HK-2 (cell line): ENCODE results near the gene ABCA8.

Experiments
- DNase-seq: peaks from one replicate; pipeline ENCODE4 v3.0.0-alpha.2; 2018; ENCODE audit not compliant: unreplicated experiment

The ABCA8 gene

DNA sequence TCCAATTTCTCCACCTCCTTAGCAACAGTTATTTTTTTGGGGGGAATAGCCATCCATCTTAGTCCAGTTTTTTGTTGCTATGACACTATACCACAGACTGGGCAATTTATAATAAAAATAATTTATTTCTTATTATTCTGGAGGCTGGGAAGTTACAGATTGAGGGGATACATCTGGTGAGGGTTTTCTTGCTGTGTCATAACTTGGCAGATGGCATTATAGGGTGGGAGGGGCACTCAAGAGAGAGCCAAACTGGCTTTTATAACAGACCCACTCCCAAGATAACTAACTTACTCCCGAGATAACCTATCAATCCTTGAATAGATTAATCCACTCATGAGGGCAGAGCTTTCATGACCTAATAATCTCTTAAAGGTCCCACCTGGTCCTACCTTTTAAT lies 84.2 kb downstream of the ABCA8 start:
- DNase-seq, result no peak

DNA sequence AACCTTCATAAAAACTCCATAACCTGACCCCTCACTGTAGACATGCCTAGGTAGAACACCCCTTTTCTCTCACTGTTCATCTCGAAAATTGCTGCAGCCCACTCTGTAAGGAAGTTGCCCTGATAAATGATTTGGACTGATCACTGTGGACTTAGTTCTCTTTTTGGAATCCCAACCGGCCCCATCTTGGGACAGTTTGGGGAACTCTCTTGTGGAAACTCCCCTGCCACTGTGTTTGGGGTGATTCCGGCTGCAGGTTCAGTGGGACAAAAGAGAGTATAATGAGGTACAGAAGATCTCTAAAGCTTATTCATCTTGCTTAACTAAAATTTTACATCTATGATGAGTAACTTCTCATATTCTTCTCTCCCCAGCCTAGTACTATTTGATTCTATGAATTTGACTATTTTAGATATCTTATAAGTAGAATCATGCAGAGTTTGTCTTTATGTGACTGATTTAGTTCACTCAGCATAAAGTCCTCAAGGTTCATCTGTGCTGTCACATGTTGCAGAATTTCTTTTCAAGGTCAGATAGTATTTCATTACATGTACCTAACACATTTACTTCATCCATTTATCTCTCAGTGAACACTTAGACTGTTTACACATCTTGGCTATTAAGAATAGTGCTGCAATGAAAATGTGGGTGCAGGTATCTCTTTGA lies 84.9 kb downstream of the ABCA8 start:
- DNase-seq, result no peak

DNA sequence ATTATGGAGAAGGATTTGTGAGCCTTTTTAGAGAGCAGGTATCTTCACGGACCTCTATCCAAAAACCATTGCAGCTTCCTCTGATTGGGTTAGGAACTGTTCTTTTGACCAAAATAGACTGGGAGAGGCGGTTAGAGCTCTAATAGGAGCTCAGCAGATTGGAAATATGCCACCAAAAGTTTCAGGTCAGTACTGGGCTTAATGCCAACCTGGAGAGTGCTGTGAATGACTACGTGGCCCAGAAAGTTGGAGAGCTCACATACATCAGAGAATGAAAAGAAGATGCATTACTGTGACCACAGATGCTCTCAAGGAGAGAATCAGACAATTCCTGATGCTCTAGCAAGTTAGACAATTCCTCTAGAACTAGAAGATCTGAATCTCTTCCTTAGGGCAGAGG lies 86.5 kb downstream of the ABCA8 start:
- no peak for DNase-seq

DNA sequence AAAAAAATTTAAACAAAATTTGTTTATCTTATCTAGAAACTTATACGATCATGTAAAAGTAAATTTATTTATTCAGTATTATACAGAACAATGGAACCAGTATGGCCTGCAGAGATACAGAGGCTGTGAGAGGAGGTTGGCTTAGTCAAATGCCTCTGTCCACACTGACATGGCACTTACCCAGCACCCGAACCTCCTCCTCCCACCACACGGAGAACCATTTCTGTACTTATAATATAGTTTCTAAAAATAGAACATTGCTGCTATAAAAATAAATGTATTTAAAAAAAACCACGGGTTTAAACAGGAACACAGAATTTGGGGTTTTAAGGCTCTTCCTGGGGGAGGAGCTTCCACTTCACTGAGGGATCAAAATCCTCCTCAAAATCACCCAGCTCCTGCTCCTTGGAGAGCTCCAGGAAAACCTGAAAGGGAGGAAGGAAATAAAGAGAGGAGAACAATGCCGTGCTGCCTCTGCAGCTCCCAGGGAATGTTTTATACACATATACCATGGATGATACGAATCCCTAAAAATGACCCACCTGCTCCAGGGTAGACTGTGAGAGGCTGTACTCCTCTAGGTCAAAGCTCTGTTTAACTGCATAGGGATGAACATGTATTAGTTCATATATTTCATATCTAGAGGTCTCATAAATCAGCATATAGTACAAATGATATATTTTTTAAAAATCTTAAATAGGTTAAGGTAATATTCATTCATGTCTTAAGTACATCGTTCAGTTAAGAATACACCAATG lies 87.3 kb downstream of the ABCA8 start:
- no peak for DNase-seq

DNA sequence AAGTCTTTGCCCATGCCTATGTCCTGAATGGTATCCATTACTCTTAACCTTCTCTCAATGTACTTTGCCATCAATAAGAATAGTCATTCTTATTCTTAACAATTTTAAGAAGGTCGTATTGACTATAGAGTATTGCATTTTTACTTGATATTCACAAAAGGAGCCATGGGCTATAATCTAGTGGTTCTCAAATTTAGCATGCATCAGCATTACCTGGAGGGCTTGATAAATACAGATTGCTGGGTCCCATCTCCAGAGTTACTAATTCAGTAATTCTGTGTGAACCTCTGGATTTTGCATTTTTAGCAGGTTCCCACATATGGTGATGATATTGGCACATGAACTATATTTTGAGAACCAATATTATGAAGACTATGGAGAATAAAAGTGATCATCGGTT lies 89.6 kb downstream of the ABCA8 start:
- DNase-seq, result no peak

DNA sequence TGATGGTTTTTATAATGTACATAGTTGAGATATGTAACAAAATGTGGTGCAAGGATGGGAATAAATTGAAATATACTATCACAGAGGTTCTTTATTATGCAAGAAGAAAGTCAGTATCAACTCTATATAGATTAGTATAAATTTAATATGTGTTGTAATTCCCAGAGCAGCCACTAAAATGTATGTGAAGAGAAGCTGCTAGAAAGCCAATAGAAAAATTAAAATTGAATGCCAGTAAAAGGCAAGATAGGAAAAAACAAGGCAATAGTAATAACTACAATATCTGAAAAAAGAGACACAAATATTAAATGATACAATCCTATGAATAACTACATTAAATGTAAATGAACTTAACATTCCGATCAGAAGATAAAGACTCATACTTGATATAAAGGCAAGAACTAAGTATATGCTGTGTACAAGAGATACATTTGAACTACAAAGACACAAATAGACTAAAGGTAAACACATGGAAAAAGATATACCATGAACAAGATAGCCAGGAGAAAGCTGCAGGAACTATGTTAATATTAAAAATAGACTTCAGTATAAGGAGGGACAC lies 92.0 kb downstream of the ABCA8 start:
- no peak for DNase-seq

DNA sequence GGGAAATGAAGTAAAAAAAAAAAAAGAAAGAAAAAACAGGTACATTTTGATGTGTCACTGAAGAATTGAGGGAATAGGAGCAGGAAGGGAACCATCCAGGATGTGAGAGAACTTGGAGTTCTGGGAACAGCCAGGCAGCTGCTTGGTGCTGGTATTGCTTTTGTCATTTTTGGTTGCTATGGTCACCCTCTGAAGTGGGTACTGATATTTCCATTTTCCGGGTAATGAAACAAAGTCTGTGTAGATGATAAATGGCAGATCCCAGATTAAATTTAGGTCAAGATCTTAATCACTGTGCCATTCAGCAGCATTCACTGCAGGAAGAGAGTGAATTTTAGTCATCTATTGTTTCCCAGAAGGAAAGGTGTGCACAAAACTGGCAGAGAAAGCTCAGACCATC lies 93.6 kb downstream of the ABCA8 start:
- DNase-seq, result no peak

DNA sequence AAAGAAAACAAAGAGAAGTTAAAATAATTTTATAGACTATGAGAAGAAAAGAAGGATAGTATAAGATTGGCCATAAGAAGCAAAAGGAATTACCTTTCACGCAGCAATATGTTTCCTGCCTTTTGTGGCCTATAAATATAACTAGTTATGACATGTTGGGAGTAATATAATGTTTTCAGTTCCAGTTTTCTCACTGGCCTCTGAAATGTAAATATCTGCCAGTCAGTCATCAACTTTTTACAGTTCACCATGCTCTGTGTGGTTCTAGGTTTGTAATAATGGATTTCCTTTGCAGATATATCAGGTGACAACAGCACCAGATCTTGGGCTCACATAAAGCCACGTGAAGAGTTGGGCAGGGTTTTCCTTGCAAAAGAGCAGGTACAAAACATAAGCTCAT lies 94.3 kb downstream of the ABCA8 start:
- DNase-seq, result no peak

DNA sequence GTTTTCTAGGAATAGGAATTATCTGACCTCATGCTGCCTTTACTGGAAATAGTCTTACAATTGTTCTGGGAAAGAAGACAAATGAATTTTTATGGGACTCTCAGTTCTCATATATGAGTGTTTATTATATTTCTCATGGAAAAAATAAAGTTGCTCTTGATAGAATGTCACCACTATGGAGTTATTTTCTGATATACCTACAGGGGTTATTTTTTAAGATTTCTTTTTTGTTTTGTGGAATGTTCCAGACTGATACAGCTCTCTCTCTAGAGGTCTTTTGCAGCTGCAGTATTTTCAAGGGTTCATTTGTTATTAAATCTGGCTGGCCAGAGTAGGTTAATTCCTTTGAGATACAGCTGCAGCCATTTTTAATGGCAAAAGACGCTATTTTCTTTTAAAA lies 100.7 kb downstream of the ABCA8 start:
- no peak for DNase-seq

DNA sequence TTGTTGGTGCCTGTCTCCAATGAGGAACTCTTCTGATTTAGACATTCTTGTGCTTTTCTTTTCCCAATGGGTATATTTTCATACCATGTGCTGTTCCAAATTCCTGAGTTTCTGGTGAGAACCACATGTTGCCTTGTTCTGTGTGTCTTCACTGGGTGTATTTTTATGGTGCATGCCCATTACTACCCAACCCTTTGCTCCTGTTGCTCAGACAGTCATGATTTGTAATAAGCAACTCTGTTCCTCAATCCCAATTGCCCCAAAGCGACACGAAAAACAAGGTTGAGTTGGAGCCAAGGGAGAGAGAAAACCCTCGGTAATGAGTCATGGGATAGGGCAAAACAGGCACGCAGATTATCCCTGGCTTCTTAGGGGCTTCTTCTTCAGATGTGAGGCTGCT lies 101.8 kb downstream of the ABCA8 start:
- DNase-seq, result no peak

DNA sequence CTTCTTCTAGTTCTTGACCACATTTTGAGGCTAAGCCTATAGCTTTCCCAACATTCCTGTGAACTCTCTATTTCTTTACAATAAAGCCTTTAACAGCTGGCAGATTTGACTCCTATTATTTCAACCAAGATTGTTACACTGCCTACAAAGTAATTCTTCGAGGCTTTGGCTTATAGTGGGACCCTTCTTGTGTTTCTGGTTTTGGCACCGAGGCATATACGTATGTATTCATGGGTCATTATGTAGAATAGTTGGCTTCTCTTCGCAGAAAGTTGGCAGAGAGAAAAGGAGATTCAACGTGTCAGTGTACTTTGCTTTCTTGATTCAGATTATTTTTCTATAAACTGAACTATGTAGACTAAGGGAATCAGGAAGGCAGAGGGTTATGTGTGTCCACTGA lies 102.2 kb downstream of the ABCA8 start:
- no peak for DNase-seq

DNA sequence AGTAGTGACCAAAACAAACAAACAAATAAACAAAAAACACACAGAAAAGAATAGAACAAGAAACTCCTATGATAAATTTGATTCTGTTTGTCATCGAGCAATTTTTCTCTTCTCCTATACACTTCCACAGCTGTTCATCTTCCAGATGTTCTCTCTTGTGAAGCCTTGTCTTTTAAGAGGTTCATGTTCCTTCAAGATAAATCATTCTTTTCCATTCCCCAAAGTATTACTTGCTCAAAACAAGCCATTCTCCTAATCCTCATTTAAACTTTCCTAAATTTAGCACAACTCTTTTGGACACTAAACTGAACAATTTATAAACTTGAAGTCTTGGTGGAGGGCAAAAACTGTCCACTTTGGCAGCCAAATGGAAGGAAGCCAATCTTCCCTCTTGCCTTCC lies 103.3 kb downstream of the ABCA8 start:
- no peak for DNase-seq

DNA sequence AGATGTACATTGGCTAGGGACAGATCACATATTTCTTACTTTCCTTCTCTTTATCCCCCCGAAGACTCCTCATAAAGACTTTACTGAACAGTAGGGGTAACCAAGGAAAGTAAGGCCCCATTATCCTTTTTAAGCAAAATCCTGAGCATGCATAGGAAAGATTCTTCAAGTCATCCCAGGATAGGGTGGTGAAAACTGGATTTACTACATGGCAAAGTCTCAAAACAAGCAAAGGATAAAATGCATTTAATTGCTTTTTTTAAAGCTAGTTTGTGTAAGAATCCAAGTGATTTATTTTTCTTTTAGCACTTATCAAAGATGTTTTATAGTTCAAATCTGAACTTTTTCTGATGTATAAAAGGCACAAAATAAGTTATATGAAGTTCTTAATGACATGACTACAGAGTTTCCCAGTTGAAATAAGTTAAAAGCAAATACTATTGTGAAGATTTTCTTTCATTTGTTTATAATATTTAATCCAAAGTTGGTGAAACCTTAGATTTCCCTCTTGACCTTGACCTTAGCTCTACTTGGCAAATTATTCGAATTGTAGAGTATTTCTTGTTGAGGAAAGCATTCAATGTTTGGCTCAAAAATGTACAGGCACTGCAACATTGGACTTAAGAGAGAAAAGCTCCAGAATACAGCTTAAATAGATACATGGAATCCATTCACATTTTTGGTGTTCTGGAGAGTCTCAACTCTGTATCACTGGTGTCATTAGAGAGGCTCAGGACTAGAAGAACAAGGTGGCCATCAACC lies 104.3 kb downstream of the ABCA8 start:
- DNase-seq, result no peak

DNA sequence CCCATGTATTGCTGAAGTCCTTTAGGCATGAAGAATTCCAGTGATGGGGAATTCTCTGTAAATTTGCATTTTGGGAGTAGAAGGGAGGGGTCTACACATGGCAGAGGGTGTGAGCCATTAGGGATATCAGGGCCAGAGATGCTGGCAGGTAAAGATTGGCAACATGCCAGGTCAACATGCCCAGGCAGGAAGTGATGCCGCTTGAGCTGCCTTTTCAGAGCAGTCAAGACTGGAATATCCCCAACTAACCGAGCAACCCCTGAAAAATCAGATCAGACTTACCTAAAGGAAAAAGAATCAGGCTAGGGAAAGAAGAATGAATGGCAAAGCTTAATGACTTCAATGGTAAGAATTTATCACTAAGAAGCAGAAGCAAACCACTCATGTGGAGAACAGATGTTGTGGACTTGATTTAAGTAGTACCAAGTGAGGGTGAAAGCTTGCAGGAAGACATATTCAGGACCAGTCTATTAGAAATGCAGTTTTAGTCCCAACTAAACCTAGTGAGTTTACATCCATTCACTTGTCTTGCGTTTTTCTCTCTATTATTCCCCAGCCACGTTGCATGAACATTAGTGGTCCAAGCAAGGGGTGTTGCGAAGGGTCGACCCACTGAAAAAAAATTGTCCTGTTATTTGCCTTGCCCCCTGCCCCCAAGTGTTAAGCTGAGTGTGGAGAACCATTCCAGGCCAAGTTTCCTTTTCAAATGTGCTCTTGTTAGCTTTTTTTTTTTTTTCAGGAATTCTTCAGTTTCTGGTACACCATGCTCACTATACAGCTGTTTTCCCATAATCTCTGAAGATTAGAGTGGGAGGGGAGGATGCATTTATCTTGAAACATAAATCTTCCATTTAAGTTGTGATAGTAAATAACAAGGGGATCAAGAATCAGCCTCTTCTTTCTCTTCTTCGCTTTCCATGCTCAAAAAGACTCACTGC lies 105.2 kb downstream of the ABCA8 start:
- DNase-seq, result no peak

DNA sequence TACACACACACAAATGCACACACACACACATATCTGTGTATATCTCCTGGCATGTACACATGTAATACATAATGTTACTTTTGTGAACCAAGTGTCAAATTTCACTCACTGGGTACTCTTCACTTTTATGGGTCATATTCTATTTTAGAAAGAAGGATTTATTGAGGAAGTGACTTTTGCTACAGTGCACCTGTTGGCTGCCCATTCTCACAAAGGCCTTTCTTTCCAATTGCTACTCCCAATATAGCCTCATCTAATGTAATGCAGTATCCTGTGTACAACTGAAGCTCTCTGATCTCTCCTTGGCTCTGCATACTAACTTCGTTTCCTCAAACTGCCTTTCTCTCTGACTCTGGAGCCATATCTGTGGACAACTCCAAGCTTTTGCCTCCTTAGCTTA lies 107.5 kb downstream of the ABCA8 start:
- no peak for DNase-seq

DNA sequence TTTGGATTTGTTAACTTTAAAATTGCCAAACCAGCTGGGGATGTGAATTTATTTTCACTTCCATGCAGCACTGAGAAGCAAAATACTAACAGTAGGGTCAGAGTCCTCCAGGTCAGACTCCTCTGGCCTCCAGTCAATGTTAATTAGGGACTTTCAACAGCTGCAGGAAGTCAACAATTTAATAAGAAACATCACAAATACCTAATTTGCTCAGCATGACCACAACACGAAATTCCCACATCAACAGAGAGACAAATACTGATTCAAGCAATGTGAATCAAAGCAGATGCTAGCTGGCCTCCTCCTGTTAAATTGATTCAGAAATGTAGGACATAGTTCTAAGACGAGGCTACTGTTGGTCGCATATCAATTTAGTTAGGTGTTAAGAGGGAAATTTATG lies 111.7 kb downstream of the ABCA8 start:
- DNase-seq, result no peak

DNA sequence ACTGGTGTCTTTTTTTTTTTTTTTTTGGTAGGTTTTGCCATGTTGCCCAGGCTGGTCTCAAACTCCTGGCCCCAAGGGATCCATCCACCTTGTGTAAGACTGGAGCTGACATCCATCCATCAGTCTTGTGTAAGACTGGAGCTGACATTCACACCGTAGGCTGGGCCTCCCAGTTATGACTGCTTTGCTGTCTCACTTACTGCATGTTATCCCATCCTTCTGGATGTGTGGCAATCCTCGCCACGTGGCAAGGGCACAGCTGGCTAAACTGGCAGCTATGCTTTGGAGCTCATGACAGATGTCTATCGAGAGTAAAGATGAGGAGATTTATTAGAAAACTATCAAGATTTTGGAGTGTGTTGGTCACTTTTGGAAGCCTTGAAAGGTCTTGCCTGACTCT lies 115.1 kb downstream of the ABCA8 start:
- no peak for DNase-seq

DNA sequence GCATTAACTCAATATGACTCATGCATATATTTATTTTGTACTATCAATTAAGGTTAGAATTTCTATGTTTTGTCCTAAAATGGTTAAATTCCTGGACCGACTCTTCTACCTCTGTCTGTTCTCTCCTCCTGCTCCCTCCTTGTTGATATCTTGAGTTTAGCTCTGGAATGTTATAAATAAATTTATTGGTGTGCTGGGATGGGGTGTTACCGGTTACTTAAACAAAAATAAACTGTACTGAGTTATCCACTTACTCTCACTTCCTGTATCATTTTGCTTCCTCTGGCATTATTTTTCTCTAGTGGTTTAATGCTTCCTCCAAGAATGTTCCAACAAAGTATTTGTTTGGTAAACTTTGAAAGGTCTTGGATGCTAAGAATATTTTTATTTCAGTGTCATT lies 120.1 kb downstream of the ABCA8 start:
- DNase-seq, result no peak

DNA sequence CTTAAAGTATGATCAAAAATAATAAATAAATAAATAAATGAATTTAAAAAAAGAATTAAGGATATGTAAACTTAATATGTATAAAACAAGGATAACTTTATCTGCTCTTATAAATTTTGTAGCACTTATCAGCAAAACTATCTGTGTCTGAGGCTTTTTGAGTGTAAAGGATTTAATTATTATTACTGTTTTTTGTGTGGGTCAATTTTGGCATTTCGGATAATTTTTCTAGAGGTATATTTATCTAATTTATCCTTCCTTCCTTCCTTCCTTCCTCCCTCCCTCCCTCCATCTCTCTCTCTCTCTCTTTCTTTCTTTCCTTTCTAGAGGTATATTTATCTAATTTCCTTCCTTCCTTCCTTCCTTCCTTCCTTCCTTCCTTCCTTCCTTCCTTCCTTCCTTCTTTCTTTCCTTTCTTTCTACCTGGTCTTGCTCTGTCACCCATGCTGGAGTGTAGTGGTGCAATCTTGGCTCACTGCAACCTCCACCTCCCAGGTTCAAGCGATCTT lies 120.8 kb downstream of the ABCA8 start:
- DNase-seq, result no peak

DNA sequence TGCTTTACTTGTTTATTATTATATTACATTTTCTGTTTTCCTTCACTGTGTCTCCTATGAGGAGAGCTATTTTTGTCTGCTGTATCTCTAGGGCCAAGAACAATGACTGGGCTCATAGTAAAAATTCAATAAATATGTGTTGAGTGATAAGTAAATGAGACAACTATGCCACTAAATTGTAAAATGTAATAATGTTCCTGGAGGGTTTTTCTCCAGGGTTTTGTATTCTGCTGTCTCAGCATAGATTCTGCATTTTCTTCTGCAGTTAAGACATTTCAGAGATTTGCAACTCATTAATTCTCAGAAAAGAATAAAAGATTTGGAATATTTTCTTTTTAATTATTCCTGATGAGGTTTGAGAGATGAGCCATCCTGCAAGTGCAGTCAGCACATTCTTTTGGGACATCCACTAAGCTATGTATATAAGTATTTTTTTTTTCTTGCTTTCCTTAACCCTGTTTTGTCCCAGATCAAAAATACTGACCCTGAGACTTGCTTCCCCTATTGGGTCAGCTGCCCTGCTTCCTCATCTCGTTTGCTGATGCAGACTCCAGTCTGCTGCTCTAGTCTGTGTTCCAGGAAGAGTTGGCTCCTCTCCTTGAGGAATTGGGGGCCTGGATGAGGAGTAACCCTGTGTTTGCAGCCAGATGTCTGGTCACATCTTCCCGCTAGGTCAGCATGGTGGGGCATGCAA lies 122.9 kb downstream of the ABCA8 start:
- DNase-seq, result no peak

DNA sequence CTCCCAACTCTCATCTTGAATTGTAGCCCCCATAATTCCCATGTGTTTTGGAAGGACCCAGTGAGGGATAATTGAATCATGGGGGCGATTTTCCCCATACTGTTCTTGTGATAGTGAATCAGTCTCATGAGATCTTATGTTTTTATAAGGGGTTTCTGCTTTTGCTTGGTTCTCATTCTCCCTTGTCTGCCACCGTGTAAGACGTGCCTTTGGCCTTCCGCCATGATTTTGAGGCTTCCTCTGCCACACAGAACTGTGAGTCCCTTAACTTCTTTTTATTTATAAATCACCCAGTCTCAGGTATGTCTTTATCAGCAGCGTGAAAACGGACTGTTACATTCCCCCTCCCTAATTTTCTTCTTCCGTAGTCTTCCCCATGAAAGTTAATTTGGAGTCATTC lies 124.0 kb downstream of the ABCA8 start:
- no peak for DNase-seq
